ENCODE results near the gene PEX6. TPM values are rescaled to one million over a fixed set of nuclear protein-coding genes. Genes with fewer than 3 reads are reported as not detected.
A peak's percentile ranks its signal among the peaks of the same experiment; 100 is the strongest.

The PEX6 gene
- total and polyA plus RNA-seq, 2 of the 13 experiments (the other 11 are each of a cell fraction or from before 2014, with no cell fraction given) = 5.1 to 6.7 TPM

DNA sequence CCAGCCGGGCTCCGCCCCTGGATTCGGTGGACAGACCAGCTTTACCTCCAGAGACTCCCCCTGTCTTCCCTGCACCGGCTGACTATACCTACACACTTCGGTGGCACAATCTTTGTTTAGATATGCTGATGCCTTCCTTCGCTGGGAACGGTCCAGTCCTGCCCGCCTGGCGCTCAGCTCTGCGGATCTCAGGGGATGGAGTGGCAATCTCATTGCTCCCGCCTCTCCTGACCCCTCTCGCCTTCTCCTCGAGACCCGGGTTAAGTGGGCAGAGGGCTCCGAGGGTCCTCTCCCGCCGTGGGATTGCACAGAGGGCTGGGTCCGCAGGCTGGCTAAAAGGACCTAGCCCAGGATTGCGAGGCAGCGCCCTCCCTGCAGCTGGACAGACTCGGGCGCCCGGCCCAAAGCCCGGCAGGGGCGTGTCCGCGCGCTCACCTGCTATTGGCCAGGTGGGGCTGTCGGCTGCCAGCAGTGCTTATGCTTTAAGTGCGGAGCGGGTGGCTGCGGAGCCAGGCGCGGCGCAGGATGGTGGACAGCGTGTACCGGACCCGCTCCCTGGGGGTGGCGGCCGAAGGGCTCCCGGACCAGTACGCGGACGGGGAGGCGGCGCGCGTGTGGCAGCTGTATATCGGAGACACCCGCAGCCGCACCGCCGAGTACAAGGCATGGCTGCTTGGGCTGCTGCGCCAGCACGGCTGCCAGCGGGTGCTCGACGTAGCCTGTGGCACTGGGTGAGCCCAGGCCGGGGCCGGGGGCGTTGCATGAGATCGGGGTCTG lies 18.6 kb downstream of the PEX6 start, which contains the start of gene GNMT (continued):
- TF ChIP-seq HDAC1 (CRISPR knock-in tag; IDR thresholded peaks at IDR 0.05) = peak; percentile 91
- 0 out of 2 replicates have a peak, but pooled peaks have one; percentile 11 for TF ChIP-seq ZNF234 (CRISPR knock-in tag; conservative IDR thresholded peaks at IDR 0.05)
- TF ChIP-seq, protein P1, sequence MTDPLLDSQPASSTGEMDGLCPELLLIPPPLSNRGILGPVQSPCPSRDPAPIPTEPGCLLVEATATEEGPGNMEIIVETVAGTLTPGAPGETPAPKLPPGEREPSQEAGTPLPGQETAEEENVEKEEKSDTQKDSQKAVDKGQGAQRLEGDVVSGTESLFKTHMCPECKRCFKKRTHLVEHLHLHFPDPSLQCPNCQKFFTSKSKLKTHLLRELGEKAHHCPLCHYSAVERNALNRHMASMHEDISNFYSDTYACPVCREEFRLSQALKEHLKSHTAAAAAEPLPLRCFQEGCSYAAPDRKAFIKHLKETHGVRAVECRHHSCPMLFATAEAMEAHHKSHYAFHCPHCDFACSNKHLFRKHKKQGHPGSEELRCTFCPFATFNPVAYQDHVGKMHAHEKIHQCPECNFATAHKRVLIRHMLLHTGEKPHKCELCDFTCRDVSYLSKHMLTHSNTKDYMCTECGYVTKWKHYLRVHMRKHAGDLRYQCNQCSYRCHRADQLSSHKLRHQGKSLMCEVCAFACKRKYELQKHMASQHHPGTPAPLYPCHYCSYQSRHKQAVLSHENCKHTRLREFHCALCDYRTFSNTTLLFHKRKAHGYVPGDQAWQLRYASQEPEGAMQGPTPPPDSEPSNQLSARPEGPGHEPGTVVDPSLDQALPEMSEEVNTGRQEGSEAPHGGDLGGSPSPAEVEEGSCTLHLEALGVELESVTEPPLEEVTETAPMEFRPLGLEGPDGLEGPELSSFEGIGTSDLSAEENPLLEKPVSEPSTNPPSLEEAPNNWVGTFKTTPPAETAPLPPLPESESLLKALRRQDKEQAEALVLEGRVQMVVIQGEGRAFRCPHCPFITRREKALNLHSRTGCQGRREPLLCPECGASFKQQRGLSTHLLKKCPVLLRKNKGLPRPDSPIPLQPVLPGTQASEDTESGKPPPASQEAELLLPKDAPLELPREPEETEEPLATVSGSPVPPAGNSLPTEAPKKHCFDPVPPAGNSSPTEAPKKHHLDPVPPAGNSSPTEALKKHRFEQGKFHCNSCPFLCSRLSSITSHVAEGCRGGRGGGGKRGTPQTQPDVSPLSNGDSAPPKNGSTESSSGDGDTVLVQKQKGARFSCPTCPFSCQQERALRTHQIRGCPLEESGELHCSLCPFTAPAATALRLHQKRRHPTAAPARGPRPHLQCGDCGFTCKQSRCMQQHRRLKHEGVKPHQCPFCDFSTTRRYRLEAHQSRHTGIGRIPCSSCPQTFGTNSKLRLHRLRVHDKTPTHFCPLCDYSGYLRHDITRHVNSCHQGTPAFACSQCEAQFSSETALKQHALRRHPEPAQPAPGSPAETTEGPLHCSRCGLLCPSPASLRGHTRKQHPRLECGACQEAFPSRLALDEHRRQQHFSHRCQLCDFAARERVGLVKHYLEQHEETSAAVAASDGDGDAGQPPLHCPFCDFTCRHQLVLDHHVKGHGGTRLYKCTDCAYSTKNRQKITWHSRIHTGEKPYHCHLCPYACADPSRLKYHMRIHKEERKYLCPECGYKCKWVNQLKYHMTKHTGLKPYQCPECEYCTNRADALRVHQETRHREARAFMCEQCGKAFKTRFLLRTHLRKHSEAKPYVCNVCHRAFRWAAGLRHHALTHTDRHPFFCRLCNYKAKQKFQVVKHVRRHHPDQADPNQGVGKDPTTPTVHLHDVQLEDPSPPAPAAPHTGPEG (CRISPR knock-in tag; IDR thresholded peaks at IDR 0.05) = peak; percentile 54
- TF ChIP-seq ZC3H13 (CRISPR knock-in tag; IDR thresholded peaks at IDR 0.05) = peak; percentile 76
- no peak; the same call in 1 of the 2 replicates for TF ChIP-seq HOXA5 (CRISPR knock-in tag; IDR thresholded peaks at IDR 0.05)
- TF ChIP-seq MYC (CRISPR knock-in tag; IDR thresholded peaks at IDR 0.05; ENCODE audit: borderline replicate concordance) = peak; percentile 85
- peak; percentile 95 for TF ChIP-seq ZNF317 (CRISPR knock-in tag; IDR thresholded peaks at IDR 0.05)
- TF ChIP-seq, protein P2, sequence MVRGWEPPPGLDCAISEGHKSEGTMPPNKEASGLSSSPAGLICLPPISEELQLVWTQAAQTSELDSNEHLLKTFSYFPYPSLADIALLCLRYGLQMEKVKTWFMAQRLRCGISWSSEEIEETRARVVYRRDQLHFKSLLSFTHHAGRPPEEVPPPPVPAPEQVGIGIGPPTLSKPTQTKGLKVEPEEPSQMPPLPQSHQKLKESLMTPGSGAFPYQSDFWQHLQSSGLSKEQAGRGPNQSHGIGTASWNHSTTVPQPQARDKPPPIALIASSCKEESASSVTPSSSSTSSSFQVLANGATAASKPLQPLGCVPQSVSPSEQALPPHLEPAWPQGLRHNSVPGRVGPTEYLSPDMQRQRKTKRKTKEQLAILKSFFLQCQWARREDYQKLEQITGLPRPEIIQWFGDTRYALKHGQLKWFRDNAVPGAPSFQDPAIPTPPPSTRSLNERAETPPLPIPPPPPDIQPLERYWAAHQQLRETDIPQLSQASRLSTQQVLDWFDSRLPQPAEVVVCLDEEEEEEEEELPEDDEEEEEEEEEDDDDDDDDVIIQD (CRISPR knock-in tag; IDR thresholded peaks at IDR 0.05; ENCODE audit: low read depth) = no peak
- peak; percentile 91 for TF ChIP-seq ZNF274 (CRISPR knock-in tag; IDR thresholded peaks at IDR 0.05)
- no peak for TF ChIP-seq GATAD1 (CRISPR knock-in tag; IDR thresholded peaks at IDR 0.05)
- TF ChIP-seq FOSL1 (CRISPR knock-in tag; IDR thresholded peaks at IDR 0.05; ENCODE audit: borderline replicate concordance) = peak; percentile 28; the same call in 1 of the 2 replicates
- TF ChIP-seq SCMH1 (CRISPR knock-in tag; IDR thresholded peaks at IDR 0.05; ENCODE audit: borderline replicate concordance) = no peak
- TF ChIP-seq, protein P3, sequence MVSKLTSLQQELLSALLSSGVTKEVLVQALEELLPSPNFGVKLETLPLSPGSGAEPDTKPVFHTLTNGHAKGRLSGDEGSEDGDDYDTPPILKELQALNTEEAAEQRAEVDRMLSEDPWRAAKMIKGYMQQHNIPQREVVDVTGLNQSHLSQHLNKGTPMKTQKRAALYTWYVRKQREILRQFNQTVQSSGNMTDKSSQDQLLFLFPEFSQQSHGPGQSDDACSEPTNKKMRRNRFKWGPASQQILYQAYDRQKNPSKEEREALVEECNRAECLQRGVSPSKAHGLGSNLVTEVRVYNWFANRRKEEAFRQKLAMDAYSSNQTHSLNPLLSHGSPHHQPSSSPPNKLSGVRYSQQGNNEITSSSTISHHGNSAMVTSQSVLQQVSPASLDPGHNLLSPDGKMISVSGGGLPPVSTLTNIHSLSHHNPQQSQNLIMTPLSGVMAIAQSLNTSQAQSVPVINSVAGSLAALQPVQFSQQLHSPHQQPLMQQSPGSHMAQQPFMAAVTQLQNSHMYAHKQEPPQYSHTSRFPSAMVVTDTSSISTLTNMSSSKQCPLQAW (CRISPR knock-in tag; IDR thresholded peaks at IDR 0.05) = peak; percentile 73
- peak; percentile 73; the same call in 1 of the 2 replicates for TF ChIP-seq ZSCAN21 (CRISPR knock-in tag; IDR thresholded peaks at IDR 0.05; ENCODE audit: borderline replicate concordance)

All from HepG2 (cell line).